H9 (cell line): Measurements from ENCODE around the gene KCNIP1. TPM values are rescaled to one million over a fixed set of nuclear protein-coding genes. Genes with fewer than 3 reads are reported as not detected.

Experiments
- DNase-seq: peaks from one replicate; pipeline ENCODE4 v3.0.0-alpha.2; 2017
- H2AFZ ChIP-seq: one replicate; pipeline ENCODE4 v1.6.1; 2013; ENCODE audit warnings: mild to moderate bottlenecking, low read length, control low read depth, moderate library complexity
- H2AK5ac ChIP-seq: 2 replicates; pipeline ENCODE4 v1.6.1; 2013; ENCODE audit warnings: low read length, control low read depth, mixed read lengths; ENCODE audit not compliant: insufficient read length
- H2BK120ac ChIP-seq: one replicate; pipeline ENCODE4 v1.6.1; 2013; ENCODE audit warnings: low read depth, mild to moderate bottlenecking, low read length, control low read depth, inconsistent platforms; ENCODE audit not compliant: poor library complexity, severe bottlenecking
- H2BK12ac ChIP-seq: 2 replicates; pipeline ENCODE4 v1.6.1; 2013; ENCODE audit warnings: low read length, control low read depth, mixed read lengths, low read depth; ENCODE audit not compliant: insufficient read length
- H2BK15ac ChIP-seq: 2 replicates; pipeline ENCODE4 v1.6.1; 2013; ENCODE audit warnings: low read depth, low read length, control low read depth
- H2BK20ac ChIP-seq: one replicate; pipeline ENCODE4 v1.6.1; 2013; ENCODE audit warnings: low read depth, mild to moderate bottlenecking, low read length, control low read depth, inconsistent platforms; ENCODE audit not compliant: poor library complexity, severe bottlenecking
- H2BK5ac ChIP-seq: 2 replicates; pipeline ENCODE4 v1.6.1; 2013; ENCODE audit warnings: low read length, control low read depth, mixed read lengths; ENCODE audit not compliant: insufficient read length
- H3K14ac ChIP-seq: 2 replicates; pipeline ENCODE4 v1.6.1; 2013; ENCODE audit warnings: low read length, control low read depth; ENCODE audit not compliant: insufficient read depth
- H3K18ac ChIP-seq: 2 replicates; pipeline ENCODE4 v1.6.1; 2013; ENCODE audit warnings: low read depth, mild to moderate bottlenecking, mixed read lengths, low read length, control low read depth; ENCODE audit not compliant: insufficient read length
- H3K23ac ChIP-seq: 2 replicates; pipeline ENCODE4 v1.6.1; 2013; ENCODE audit warnings: low read length, control low read depth, mixed read lengths, low read depth; ENCODE audit not compliant: insufficient read length
- H3K23me2 ChIP-seq: 2 replicates; pipeline ENCODE4 v1.6.1; 2013; ENCODE audit warnings: low read depth, mild to moderate bottlenecking, mixed read lengths, low read length, control low read depth; ENCODE audit not compliant: insufficient read length, poor library complexity, severe bottlenecking
- H3K27ac ChIP-seq: 2 replicates; pipeline ENCODE4 v1.5.1; 2013; ENCODE audit warnings: low read length, control low read depth, mixed read lengths, low read depth; ENCODE audit not compliant: insufficient read length
- H3K27me3 ChIP-seq: 2 replicates; pipeline ENCODE4 v1.6.1; 2013; ENCODE audit warnings: low read length, control low read depth, inconsistent platforms; ENCODE audit not compliant: insufficient read depth
- H3K4ac ChIP-seq: 2 replicates; pipeline ENCODE4 v1.6.1; 2013; ENCODE audit warnings: low read depth, mild to moderate bottlenecking, control low read depth, inconsistent platforms, low read length, moderate library complexity
- H3K4me1 ChIP-seq: 2 replicates; pipeline ENCODE4 v1.6.1; 2013; ENCODE audit warnings: low read length, control low read depth, inconsistent platforms; ENCODE audit not compliant: insufficient read depth
- H3K4me2 ChIP-seq: 2 replicates; pipeline ENCODE4 v1.6.1; 2013; ENCODE audit warnings: low read length, control low read depth, mixed read lengths; ENCODE audit not compliant: insufficient read length, insufficient read depth
- H3K56ac ChIP-seq: 2 replicates; pipeline ENCODE4 v1.6.1; 2013; ENCODE audit warnings: low read depth, mild to moderate bottlenecking, mixed read lengths, low read length, control low read depth; ENCODE audit not compliant: insufficient read length
- H3K79me1 ChIP-seq: 2 replicates; pipeline ENCODE4 v1.6.1; 2013; ENCODE audit warnings: low read depth, mild to moderate bottlenecking, moderate library complexity, low read length, control low read depth, inconsistent platforms; ENCODE audit not compliant: insufficient read depth, poor library complexity, severe bottlenecking
- H3K79me2 ChIP-seq: 2 replicates; pipeline ENCODE4 v1.6.1; 2013; ENCODE audit warnings: low read length, control low read depth, inconsistent platforms; ENCODE audit not compliant: insufficient read depth
- H3K9ac ChIP-seq: 2 replicates; pipeline ENCODE4 v1.6.1; 2013; ENCODE audit warnings: low read length, control low read depth, mixed read lengths; ENCODE audit not compliant: insufficient read length; ENCODE audit errors: extremely low read depth
- H3K9me3 ChIP-seq: one replicate; pipeline ENCODE4 v1.6.1; 2013; ENCODE audit warnings: low read depth, low read length, inconsistent platforms; ENCODE audit not compliant: control insufficient read depth
- H3T11ph ChIP-seq: one replicate; pipeline ENCODE4 v1.6.1; 2013; ENCODE audit warnings: mild to moderate bottlenecking, low read length, control low read depth, inconsistent platforms
- H4K20me1 ChIP-seq: one replicate; pipeline ENCODE4 v1.6.1; 2013; ENCODE audit not compliant: control insufficient read depth, insufficient read length, insufficient read depth
- H4K5ac ChIP-seq: 2 replicates; pipeline ENCODE4 v1.6.1; 2013; ENCODE audit warnings: low read depth, mild to moderate bottlenecking, mixed read lengths, low read length, control low read depth; ENCODE audit not compliant: insufficient read length
- H4K8ac ChIP-seq: replicated peaks from 2 replicates; pipeline ENCODE4 v1.6.1; 2013; ENCODE audit warnings: low read length, control low read depth, mixed read lengths, low read depth; ENCODE audit not compliant: insufficient read length
- H4K91ac ChIP-seq: 2 replicates; pipeline ENCODE4 v1.6.1; 2013; ENCODE audit warnings: low read depth, mild to moderate bottlenecking, moderate library complexity, mixed read lengths, low read length, control low read depth; ENCODE audit not compliant: insufficient read length
- H3K27ac Mint-ChIP-seq, 3 experiments: 2 replicates in 2 of 3; 3 replicates in 1 of 3; pipeline ENCODE4 v1.8.0; 2020 to 2021; ENCODE audit warnings: mixed read lengths in 3 of 3, mild to moderate bottlenecking in 1 of 3, moderate library complexity in 1 of 3
- H3K27me3 Mint-ChIP-seq: 2 replicates; pipeline ENCODE4 v1.8.0; 2021; ENCODE audit warnings: low read depth, mild to moderate bottlenecking, moderate library complexity, mixed read lengths
- H3K36me3 Mint-ChIP-seq, 3 experiments: 2 replicates in 2 of 3; 3 replicates in 1 of 3; pipeline ENCODE4 v1.8.0; 2020 to 2021; ENCODE audit warnings: low read depth in 3 of 3, mixed read lengths in 3 of 3; ENCODE audit not compliant: insufficient read depth in 1 of 3
- H3K4me1 Mint-ChIP-seq, 2 experiments: 2 replicates each; pipeline ENCODE4 v1.8.0; 2020; ENCODE audit warnings: mixed read lengths in 2 of 2
- H3K4me3 Mint-ChIP-seq, 2 experiments: 2 replicates in 1 of 2; 3 replicates in 1 of 2; pipeline ENCODE4 v1.8.0; 2020 to 2021; ENCODE audit warnings: mild to moderate bottlenecking in 2 of 2, mixed read lengths in 2 of 2, moderate library complexity in 1 of 2
- H3K9me3 Mint-ChIP-seq, 2 experiments: 2 replicates in 1 of 2; 3 replicates in 1 of 2; pipeline ENCODE4 v1.8.0; 2020; ENCODE audit warnings: mild to moderate bottlenecking in 2 of 2, mixed read lengths in 2 of 2, moderate library complexity in 1 of 2
- CTCF ChIP-seq: fragments of 200-600 bp; sonication (generic); conservative IDR thresholded peaks from 3 replicates; pipeline ENCODE4 v1.8.0; 2021; ENCODE audit warnings: antibody characterized with exemption, mild to moderate bottlenecking
- WGBS: extraction: QIAGEN DNeasy Blood & Tissue Kit; methylation state at CpG from one replicate; pipeline ENCODE4 v1.1.7; 2013; ENCODE audit warnings: missing lambda C conversion rate, low lambda C conversion rate, mixed read lengths; ENCODE audit not compliant: insufficient read length; ENCODE audit errors: extremely low coverage; 5-methylcytosine and 5-hydroxymethylcytosine counted together
- total RNA-seq: library from RNA; stranded (reverse); gene quantifications from 2 replicates; pipeline ENCODE4 v1.2.1, GENCODE V29; 2021

The KCNIP1 gene
- total RNA-seq, 1 experiment from 2014 or later = 0.63 TPM

GRCh38 chr5:170511551-170512258, 7.9 kb downstream of the KCNIP1 start:
- H3K4me3 Mint-ChIP-seq = no peak overlapping the region
- no peaks in the 10 kb centered on the region for H4K20me1 ChIP-seq
- peaks cover 2 to 9% of the 10 kb centered on the region in 2 experiments; a peak in 3 of 4 replicates for H3K4me1 Mint-ChIP-seq
- H3K27me3 ChIP-seq = no peaks in the 10 kb centered on the region
- H3K4me1 ChIP-seq = no peaks in the 10 kb centered on the region
- no peak for DNase-seq
- no peak overlapping the region for H3K9ac ChIP-seq
- no peak overlapping the region for H2AK5ac ChIP-seq
- H2BK5ac ChIP-seq = no peak overlapping the region
- H2BK120ac ChIP-seq = no peak overlapping the region
- H3K36me3 Mint-ChIP-seq = no peaks in the 10 kb centered on the region
- H3K18ac ChIP-seq = no peak overlapping the region
- H3K4ac ChIP-seq = no peak overlapping the region
- no peak overlapping the region for H3T11ph ChIP-seq
- H2AFZ ChIP-seq = no peak overlapping the region
- H2BK20ac ChIP-seq = no peak overlapping the region
- H3K27ac ChIP-seq = no peak overlapping the region
- H2BK15ac ChIP-seq = no peak overlapping the region
- H3K4me2 ChIP-seq = no peak overlapping the region
- WGBS = no CpG with 5 or more reads among the region's 8 CpGs
- H3K9me3 Mint-ChIP-seq = no peaks in the 10 kb centered on the region
- H3K9me3 ChIP-seq = no peaks in the 10 kb centered on the region
- no peak for TF ChIP-seq CTCF
- no peak overlapping the region for H3K56ac ChIP-seq
- H3K27ac Mint-ChIP-seq = no peak overlapping the region
- H4K8ac ChIP-seq = no peak overlapping the region
- no peaks in the 10 kb centered on the region for H3K79me2 ChIP-seq
- H3K14ac ChIP-seq = no peak overlapping the region
- no peak overlapping the region for H3K23ac ChIP-seq
- H4K91ac ChIP-seq = no peak overlapping the region
- no peak overlapping the region for H4K5ac ChIP-seq
- H3K23me2 ChIP-seq = no peaks in the 10 kb centered on the region
- H3K27me3 Mint-ChIP-seq = peaks cover 2% of the 10 kb centered on the region; the same call in 1 of the 2 replicates
- no peaks in the 10 kb centered on the region for H3K79me1 ChIP-seq
- H2BK12ac ChIP-seq = no peak overlapping the region
